HG03175 (cell line): ENCODE measurements around the gene ACSBG1.

Experiments
- ATAC-seq: cut with Tn5 transposase; IDR thresholded peaks from one replicate; pipeline ENCODE4 v1.9.1; 2021; ENCODE audit warnings: mild to moderate bottlenecking, moderate library complexity; ENCODE audit not compliant: unreplicated experiment

The ACSBG1 gene

GRCh38 chr15:78223396-78224022 is 10.9 kb downstream of the ACSBG1 start:
- no peak for ATAC-seq

DNA sequence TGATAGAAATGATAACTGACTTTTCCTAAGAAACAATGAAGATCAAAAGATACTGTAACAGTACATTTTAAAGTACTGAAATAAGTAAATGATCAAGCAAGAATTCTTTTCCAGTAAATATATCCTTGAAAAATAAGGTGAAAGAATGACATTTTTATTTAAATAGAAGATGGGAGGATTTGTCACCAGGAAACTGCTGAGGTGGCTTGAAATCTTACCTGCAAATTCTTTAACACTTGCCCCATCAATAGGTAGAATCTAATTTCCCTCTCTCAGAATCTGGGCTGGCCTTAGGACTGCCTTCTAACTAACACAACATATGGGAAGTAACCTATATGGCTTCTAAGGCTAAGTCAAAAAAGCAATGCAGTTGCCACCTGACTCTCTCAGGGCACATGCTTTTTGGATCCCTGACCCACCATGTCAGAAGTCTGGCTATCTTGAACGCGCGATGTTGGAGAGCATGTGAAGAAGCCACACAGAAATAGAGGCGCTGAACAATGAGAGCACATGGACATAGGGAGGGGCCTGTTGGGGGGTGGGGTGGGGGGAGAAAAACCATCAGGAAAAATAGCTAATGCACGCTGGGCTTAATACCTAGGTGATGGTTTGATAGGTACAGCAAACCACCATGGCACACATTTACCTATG is 11.5 kb downstream of the ACSBG1 start:
- ATAC-seq: no peak

GRCh38 chr15:78220713-78221112 is 13.7 kb downstream of the ACSBG1 start:
- no peak for ATAC-seq

GRCh38 chr15:78216276-78217104 is 17.9 kb downstream of the ACSBG1 start:
- ATAC-seq: no peak

DNA sequence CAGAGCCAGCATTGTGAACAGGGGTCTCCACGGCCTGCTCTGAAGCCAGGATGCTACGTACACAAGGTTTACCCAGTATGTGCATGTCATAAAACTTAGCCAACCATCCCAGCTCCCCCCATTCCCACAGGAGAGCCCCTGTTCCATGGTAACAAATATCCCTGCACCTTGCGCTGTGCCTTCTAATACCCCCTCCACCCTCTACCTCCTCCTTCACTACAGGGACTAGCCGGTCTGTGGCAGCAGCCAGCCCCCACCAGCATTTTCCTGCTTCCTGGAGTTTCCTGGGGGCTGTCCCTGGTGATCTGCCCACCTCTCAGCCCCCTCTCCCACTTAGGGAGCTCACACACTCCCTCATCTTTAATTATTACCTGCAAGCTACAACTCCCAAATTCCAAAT is 20.4 kb downstream of the ACSBG1 start:
- no peak for ATAC-seq

- no peak for ATAC-seq
Measured at GRCh38 chr15:78213425-78213750, 21.0 kb downstream of the ACSBG1 start.

DNA sequence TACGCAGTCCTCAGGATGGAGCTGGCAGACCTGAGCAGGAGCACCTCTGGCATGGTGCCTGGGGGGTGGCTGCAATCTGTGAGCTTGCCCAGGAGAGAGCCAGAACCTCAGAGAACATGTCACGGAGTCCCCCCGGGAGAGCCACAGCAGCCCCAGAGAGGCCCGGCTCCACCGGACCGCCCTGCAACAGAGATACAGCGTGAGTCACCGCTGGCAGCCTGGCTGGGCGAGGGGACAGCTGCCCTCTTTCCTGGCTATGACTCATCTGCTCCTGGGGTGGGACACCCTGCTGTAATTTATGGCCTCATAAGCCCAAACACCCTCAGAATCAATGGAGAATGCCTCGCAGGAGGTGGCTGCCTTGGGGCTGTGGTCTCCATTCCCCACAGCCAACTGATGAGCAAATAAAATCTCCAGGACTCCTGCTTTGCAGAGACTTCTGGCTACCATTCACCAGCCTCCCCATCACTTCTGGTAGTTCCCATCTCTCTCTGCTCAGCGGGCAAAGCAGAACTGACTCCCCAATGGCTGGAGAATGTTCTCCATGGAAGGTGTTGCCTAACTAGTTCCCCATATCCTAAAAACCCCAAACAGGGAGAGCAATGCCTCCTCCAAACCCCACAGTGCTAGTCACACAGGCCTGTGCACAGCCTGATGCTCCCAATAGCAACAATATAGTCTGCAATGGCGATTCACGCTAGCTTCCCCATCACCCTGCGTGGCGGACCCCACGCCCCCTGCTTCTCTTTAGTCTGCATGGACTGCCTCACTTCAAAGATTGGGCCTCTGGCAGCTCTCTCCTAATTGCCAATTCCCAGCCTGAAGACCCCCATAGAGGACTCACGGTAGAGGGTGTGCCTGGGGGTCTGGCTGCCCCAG is 21.6 kb downstream of the ACSBG1 start:
- no peak for ATAC-seq

DNA sequence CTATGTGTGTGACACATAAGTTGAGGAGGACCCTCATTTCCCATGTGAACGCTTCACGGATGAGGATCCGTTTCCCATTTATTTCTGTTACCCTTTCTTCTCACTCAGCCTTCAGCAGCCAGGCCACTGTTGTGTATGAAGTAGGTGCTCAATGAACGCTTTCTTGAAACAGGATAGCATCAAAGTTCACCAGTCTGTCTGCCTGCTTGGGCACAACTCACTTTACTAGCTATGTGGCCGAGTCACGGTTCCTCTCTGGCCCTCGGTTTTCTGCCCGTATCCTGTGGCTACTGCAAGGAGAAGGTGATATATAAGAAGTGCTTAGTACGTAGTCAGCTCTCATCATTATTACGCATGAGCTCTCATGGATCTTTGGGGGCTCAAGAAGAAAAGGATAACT is 22.4 kb downstream of the ACSBG1 start:
- ATAC-seq: no peak

- no peak for ATAC-seq
Measured at GRCh38 chr15:78211189-78211921, 23.0 kb downstream of the ACSBG1 start.

DNA sequence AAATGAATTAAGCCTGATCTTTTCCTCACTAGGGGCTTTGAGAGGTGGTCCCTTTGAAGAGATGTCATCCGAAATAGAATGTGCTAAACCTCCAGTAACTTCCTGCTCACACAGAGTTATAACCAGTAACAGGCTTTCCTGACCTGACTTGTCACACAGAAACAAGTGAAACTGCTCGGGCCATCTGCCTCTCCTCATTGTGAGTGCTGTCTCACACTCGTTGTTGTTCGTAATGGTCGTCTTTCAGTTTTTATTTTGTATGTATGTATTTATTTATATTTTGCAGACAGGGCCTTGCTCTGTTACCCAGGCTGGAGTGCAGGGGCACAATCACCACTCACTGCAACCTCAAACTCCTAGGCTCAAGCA is 24.0 kb downstream of the ACSBG1 start:
- ATAC-seq: no peak

DNA sequence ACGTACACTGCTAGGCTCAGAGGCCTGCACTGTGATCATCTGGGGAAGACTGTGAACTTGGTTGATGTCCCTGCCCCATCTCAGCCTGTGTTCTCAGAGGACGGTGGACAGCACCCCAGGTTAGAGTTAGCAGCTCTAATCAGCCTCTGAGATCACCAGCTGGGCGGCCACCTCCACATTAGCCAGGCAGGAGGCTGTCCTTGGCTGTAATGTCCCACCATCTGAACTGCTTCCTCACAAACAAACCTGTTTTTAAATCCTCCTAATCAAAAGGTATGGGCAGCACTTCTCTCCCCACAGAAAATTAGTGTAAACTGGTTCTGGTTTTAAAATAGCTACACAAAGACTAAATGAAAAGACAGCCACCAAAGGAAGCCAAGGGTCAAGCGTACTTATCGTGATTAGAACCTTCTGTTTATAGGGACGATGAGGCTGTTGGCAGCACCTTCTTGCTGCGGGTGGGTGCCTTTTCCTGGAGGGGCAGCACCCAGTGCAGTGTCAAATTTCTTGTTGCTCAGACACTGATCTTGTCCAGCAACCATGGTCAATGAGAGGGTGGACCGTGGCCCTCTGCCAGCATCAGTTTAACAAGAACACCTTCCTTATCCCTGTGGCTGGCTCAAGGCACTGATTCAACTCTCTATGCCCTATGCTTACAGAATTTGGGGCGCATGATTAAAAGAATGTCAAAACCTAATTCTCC is 24.6 kb downstream of the ACSBG1 start:
- ATAC-seq: no peak

GRCh38 chr15:78208887-78209645 is 25.3 kb downstream of the ACSBG1 start:
- no peak for ATAC-seq

DNA sequence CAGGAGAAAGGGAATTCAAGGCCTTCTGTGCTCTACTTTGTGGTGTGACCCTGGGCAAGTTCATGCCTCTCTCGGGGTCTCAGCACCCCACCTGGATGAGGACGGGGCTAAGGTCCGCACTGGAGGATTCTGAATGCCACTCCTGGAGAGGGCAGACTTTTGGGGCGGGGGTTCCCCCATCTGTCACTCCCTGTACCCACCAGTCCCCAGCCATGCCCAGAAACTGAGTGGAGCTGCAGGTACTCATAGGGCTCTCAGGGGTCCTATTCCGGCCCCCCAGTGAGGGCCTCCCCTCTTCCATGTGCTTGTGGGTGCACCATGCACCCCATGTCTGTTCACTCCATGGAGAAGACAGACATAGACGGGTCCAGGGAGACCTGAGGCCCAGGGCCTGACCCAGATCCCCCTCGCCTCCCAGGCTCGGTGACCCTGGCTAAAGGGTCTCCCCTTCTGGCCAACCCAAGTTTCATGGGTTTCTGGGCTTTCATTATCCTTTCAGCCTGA is 26.0 kb downstream of the ACSBG1 start:
- ATAC-seq: no peak

DNA sequence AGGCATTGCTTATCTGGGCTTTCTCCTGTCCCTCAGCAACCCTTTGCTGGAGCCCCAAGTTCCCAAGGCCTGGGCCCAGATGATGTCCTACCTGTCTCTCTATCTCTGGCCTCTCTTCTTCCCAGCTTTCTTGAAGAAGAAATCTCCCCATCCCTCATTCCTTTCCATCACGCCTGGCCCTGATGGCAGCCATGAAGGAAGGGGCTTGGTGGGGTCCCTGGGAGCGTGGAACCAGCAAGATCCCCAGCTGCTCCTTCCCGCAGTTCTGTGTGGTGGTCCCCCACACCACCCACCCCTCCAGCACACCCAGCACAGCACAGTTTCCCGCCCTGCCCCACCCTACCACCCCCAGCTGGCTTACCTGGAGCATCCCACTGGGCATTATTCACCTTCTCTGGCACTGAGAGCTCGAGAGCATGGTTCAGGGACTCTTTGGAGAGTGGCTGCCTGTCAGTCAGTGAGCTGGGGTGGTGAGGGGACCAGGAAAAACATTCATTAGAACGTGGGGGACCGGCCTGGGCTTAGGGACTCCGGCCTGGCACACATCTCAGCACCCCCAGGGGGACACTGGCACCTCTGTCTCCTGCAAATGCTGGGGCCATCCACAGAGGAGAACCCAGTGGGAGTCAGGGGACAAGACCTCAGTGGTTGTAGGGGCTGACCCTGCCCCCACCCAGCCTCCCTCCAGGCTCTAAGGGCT is 26.6 kb downstream of the ACSBG1 start:
- ATAC-seq: no peak

- no peak for ATAC-seq
Measured at GRCh38 chr15:78207110-78207458, 27.3 kb downstream of the ACSBG1 start.

DNA sequence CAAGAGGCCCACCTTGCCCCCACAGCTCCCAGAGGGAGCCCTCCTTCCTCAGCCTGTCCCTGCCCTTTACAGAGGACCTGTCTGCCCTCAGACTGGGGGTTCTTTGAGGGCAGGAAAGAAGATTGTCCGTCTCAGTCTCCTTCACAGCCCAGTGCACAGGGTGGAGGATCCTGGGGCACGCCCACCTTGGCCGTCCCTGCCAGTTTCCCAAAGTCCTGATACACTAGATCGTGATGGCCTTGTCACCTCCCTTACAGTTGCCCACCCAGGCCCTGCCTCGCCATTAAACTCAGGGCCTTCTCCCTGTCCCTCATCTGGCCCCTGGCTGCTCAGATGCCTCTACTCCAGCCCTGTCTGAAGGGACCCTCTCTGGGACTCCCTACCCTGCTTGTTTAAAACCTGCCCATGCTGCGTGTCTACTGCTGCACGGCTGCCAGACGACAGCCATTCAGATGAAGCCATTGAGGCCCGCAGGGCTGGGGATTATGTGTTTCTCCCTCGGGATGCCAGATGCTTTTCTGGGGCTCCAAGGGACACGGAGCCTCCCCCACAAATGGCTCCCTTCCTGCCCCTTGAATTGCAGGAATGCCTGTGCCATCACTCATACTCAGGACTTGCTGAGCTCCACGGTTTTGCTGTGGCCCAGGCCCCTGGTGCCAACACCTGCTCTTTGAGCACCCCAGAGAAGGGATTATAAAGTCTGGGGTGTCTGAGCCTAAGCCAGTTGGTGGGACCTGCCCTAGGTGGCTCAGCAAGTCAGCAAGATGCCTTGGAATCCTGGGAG is 27.8 kb downstream of the ACSBG1 start:
- ATAC-seq: no peak

DNA sequence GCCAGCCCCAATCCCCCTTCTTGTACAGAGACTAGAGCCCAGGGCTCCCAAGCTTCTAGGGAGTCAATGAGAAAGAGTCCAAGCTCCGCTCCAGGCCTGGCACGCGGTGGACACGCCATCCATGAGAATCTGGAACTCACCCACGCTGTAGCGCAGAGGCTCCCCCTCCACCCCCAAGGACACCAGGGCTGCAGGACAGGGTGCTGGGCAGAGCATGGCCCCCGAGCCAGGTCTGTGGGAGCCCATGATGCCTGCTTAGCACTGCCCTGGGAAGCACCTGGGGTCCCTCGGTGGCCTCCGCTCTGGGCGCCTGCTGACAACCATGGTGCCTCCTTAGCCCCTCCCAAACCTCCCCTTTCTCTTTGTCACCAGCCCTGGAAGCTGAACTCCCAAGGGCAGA is 28.5 kb downstream of the ACSBG1 start:
- no peak for ATAC-seq

- no peak for ATAC-seq
Measured at GRCh38 chr15:78205337-78205736, 29.0 kb downstream of the ACSBG1 start.
